ELR (cell line): ENCODE measurements around the gene SYT13.
"Not testable (repeated sequence)": the region's sequence is repeated elsewhere in the genome, so short reads cannot be mapped to it uniquely, and the experiment has no call there.

Experiments used
- DNase-seq: peaks from one replicate; pipeline ENCODE4 v3.0.0-alpha.2; 2015; ENCODE audit warnings: low read depth

SYT13 gene

DNA sequence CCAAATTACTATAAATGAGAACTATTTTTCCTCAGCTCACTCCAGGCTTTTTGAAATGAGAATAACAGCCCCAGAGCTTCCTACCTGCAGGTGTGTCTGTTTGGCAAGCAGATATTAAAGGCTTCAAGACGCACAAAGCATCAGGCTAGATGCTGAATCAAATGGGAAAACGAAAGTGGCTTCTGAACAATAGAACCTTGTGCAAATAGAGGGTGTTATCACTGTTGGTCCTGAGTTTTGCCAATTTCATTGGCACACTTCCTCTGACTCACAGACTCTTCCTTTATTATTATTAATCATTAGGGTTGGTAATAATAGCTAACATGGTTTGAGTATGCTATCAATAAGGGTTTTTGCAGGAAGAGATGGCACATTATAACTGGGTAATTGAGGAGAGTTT is 13.4 kb downstream of the SYT13 start:
- no peak for DNase-seq

DNA sequence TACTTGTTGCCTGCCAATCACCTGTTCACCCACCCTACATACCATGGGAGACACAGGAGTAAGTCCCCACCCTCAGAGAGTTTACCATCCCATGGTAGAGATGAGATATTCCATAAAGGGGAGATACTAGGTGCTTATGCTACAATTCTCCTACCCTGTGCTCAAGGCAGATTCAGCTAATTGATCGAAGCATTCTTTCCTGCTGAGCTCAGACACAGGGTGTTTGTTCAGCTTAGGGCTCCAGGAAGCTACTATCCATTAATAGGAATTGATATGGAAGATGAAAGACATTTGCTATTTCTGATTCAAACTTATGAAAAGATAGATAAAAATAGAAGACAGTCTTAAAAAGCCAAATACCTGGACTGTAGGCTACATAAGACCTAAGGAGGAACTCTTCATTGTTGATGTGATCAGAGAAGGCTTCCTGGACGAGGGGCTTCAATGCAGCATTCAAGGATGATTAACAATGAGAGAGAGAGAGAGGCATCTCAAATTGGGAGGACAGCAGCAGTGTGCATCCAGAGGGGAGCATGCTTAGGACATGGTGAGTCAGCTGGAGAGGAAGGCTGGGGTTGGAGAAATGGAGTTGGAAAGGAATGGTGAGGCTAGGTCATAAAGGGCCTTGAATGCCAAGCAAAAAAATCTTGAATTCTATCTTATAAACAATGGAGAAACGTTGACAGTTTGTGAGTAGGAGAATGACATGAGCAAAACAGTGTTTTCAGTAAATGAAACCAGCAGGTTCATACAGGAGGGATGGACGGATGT is 15.0 kb downstream of the SYT13 start:
- DNase-seq, result no peak

DNA sequence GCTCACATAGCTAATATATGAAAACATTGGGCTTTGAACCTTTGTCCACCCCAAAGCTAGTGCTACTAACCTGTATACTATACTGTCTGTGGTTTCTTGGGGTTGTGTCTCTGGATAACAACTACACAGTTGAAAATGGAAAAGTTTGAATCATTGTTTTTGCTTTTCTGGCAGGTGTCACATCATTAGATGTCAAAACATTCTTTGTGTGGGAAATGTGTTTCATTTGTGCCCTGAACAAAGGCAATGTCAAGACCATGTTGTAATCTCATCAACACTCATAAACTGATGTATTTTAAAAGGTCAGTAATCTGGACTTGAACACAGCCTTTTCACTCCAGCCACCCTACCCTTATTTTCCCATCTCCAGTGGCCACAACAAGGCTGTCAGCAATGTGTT is 16.5 kb downstream of the SYT13 start:
- DNase-seq, result no peak

DNA sequence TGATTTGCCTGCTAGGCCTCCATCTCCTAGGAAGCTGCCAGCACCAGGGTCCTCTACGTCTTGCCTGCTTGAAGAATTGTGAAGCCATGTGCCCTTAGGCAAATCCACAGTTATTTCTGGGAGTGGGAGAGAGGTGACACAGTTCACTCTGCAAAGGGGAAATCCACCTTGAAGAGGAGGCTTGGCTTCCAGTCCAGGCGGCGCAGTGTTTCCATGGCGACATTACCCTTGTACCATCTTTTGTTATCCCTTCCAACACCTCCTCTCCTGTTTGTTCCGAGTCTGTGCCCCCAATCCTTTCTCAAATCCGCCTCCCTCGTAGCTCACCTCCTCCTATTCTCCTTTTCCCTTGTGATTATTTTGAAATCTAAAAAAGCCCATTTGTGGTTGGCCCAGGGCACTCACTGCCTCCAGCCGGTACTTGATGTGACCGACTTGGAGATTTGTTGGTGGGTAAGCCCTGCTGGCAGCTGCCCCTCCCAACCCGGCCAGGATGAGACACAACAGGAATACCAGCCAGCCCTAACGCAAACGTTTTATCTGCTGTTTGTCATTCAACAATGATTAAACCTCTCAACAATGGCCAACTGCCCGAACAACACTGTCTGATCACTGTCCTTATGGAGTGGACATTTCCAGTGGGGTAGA is 18.4 kb downstream of the SYT13 start:
- DNase-seq, result no peak

DNA sequence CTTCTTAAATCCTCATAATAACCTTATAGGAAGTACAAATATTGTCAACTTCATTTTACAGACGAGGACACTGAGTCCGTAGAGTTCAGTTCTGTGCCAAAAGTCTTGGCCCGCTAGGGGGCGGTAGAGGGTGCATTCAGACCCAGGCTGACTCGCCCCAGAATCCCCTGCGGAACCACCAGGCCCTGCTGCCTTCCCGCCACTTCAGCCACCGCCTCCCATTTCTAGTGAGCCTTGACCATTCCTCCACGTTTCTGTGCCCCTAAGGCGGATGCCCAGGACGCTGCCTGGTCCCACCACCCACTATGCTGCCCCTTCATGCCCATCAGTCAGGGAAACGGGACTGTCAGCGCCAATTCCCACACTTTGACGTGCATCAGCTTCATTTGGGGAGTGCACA is 19.1 kb downstream of the SYT13 start:
- DNase-seq, result no peak

DNA sequence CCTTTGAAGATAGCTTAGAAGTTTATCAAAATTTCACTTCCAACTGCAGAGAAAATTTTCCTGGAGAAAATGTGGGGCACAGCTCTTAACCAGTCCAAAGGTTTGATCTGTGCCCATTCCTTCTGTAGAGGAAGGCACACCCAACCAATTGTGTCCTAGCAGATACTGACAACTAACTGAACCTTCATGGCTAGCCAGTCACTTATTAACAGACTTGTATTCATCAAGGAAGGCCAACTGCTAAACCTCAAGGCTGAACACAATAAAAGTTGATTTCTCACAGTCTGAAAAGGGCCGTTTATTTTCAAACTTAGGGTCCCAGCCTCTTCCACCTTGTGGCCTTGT is 19.5 kb downstream of the SYT13 start:
- DNase-seq, result no peak

DNA sequence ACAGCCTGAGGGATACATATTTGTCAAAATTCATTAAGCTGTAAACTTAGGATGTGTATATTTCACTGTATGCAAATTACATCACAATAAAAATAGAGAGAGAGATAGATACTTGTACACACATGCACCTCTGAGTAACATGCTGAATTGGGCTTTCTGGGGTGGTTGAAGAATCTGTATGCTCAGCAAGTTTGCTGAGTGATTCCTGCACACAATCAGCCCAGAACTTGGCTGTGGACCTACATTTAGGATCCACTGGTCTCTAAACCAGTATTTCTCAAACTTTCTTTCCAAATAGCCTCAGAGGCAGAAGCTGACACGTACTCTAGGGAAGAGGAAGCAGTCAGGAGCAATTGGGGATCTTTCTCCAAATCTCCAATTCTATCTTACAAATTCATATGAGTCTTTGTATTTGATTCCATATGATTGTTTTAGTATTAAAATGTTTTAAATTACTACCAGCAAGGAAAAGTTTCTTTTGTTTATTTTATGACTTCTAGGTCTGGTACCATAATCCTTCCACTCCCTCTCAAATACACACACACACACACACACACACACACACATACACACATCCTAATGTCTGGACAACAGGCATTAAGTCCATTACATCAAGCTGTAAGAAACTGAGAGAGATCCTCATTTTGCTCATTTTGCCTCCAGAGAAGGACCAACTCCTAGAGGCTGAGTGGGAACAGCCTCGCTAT is 20.0 kb downstream of the SYT13 start:
- no peak for DNase-seq

DNA sequence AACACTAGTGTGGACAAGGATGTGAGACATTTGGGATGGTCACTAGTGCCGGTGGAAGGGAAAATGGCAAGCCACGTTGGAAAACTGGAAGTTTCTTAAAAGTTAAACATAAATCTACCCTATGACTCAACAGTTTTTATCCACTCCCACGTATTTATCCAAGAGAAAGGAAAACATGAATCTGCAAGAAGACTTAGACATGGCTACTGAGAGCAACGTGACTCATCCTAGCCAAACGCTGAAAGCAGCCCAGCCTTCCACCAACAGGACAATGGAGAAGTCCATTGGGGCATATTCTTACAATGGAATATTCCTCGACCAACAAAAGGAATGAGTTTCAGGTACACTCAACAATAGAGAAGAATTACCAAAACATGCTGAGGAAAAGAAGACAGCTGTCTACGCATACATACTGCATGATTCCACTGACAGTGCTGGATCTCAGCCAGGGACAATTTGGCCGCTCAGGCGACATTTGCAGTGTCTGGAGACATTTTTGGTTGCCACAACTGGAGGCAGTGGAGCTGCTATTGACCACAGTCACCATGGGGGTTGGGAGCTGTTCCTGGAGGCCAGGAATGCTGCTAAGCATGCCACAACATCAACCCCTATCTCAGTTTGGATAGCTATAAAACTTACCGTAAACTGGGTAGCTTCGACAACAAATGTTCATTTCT is 21.2 kb downstream of the SYT13 start:
- peak; percentile 53 for DNase-seq

DNA sequence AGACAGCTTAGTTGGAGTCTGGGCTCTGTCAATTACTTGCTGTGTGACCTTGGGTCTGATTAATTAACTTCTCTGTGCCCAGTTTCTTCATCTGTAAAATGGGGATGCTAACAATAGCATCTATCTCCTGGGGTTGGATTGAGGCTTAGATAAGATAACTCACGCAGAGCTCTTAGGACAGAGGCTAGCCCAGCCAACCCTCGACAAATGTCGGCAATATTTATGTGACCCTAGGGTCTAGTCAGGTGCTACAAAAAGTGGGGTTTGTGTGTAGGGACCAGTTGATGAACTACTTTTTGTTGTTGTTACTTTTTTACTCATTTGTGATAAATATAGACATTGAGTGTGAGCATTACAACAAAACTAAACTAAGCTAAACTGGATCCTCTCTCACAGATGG is 22.4 kb downstream of the SYT13 start:
- no peak for DNase-seq

DNA sequence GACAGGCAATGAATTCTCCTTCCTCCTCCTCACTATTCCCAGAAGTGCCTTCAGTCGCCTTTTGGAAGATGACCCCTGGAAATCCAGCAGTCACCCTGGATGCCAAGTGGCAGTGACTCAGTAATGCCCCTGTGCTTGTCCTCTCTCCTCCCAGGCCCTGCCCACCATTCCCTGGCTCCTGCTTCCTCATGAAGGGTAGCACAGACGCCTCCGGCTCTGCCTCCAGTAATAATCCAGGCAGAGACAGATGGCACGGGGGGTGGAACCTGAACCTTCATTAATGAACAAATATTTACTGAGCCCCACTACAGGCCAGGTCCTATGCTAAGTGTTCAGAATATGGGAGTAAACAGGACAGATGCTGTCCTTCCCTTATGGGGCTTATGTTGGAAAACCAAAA is 23.2 kb downstream of the SYT13 start:
- no peak for DNase-seq

DNA sequence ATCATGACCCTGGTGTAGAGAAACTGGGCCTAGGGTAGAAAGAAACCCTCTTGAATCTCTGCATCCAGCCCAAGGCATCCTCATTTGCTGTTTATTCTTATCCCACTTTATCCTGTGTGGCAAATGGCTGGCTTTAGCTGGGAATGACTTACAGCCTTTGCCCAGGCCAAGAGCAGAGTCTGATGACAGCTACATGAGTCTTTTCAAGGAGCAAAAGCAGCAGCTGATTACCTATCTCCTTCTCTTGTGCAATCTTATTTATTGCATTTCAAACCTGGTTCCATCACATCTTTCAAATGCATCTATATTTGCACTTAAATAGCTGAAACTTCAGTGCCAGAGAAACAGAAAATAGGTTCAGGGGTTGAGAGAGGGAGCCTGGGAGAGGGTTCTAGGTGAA is 26.1 kb downstream of the SYT13 start:
- DNase-seq, result no peak

DNA sequence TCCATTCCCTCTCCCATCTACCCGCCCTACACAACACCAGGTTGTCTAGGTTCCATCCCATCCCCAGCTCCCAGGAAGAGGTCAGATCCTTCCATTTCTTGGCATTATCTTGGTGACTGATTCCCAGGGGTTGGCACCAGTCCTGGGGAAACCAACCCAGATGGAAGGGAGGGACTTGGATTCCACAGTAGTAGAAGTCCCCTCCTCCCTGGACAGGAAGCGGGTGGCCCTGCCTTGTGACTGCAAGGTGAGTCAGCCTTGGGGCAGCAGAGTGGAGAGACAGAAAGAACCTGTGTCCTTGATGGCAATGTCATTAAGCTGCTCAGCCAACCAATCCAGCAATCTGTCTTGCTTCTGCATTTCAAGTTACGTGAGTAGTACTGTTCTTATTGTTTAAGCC is 26.5 kb downstream of the SYT13 start:
- peak; percentile 17 for DNase-seq

DNA sequence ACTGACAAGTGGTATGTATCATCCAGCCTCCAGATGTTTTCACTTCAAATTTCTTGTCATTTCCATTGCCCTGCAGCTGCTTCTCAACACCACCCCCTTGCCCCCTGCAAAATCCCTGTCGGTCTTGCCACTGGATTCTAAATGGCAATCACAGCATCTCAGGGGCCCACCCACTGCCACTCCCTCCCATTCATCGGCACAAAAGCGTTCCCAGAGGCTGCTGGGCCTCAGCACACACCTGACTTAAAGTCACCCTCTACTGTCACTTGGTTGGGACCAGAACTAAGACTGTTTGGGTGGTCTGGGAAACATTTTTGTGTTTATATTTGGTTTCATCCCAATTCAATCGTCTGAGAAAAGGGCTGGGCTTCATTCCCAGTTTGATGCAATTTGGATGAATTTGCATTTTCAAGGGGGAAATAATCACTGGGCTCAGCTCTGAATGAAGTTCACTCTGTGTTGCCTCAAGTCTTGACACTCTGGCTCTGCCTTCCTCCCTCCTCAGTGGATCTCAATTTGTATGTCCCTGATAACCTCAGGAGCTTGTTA is 27.1 kb downstream of the SYT13 start:
- DNase-seq, result no peak

DNA sequence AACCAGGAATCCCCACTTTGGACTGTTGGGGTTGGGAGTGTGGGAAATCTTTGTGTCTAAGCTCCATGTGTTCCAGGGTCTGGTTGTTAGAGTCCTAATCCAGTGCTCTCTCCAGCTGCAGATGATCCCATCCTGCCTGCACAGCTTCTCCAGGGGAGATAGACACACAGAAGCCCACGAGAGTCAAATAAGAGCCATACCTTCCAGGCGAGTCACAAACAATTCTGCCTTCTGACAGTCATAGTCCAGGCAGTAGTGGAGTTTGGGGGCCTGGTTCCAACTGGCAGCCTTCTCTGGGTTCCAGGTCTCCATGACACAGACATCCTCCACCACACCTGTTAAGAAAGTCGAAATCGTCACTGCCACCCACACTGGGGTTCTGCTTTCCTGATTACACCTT is 32.1 kb downstream of the SYT13 start:
- DNase-seq, result no peak

DNA sequence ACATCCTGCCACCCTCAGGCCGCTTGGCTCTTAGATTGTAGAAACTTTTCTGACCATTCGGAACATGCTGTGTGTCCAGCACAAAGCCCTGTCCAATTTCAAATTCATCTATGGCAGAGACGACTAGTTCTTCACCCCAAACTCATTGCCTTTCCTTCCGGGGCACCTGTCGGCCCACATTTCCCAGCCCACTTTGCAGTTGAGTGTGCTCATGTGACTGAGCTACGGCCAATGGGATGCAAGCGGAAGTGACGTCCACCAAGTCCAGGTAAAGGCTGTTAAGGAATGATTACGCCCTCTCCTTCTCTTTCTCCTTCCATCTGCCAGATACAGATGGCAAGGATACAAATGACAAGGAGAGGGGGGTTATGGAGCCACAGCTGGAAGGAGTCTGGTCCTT is 32.5 kb downstream of the SYT13 start:
- no peak for DNase-seq

DNA sequence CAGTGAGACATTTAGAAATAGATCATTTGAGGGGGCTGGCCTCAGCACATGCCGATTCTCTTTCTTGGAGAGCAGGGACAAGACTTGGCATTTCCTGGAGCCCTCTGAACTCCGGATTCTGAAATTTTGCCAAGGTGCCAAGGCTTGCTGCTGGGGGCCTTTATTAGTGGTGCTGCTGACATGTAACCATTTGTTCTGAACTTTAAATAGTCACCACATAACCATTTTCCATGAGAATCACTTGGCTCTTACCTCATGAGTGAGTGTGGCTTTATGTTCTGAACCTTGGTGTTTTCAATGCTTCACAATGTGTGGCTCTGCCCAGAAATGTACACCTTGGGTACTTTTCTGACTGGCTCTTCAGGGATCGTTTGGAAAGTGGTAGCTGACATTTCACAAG is 33.3 kb downstream of the SYT13 start:
- DNase-seq, result no peak

DNA sequence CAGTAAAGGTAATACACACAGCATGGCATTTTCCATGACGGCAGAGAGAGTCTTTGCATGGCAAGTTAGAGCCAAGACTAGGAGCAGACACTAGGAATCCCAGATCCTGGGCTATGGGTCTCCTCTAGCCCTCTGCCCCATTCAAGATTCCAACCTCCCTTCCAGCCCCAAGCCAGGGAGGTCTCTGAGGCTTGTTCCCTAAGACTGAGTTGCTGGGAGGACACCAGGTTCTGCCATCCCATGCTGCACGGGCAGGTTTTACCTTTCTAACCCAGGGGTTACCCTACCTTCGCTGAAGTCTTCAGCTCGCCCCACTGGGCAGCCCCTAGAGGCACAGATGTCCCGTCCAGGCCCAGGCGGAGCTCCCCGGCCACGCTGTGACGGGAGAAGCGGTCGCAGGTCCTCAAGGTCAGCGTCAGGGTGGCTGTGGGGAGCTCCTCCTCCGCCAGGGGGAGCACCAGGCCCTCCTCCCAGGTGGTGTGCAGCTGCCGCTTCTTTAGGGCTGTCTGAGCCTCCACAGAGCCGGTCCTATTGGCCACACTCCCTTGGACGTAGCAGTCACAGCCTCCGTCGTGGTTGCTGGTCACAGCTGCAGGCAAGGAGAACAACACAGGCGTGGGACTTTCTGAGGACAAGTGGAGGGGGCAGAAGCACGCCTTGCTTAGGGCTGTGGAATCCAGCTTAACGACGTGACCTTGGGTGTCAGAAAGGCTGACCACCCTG is 33.8 kb downstream of the SYT13 start:
- DNase-seq, result peak; percentile 37

DNA sequence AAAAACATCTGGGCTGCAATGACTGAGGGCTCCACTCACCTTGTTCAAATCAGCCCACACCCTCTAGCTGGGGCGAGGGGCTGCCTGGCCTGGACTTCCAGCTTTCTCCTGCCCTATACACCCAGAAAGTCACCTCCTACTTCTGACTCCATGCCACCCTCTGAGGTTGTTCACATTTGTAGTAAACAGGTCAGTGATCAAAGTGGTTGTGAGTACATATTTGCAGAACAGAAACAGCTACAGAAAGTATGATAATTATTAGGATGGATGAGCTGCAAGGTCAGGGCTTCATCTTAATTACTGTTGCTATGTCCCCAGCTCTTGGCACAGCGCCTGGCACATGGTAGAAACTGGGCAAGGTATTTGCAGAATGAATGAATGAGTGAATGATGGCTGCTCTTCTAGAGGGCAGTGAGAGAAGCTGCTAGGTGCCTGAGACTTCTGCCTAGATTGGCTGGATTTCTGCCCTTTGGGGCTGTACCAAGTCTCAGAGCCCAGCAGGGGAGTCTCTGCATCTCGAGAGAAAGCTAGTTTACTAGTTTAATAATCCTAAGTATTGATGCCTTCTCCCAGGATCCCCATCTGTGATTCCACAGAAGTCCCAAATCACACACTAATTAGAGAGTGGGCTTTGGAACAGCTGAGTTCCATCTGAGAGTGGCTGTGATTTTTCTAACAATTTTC is 36.0 kb downstream of the SYT13 start:
- DNase-seq, result no peak

DNA sequence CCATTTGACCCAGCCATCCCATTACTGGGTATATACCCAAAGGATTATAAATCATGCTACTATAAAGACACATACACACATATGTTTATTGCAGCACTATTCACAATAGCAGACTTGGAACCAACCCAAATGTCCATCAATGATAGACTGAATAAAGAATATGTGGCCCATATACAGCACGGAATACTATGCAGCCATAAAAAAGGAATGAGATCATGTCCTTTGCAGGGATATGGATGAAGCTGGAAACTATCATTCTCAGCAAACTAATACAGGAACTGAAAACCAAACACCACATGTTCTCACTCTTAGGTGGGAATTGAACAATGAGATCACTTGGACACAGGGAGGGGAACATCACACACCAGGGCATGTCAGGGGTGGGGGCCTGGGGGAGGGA is 36.8 kb downstream of the SYT13 start:
- not testable (repeated sequence) for DNase-seq

DNA sequence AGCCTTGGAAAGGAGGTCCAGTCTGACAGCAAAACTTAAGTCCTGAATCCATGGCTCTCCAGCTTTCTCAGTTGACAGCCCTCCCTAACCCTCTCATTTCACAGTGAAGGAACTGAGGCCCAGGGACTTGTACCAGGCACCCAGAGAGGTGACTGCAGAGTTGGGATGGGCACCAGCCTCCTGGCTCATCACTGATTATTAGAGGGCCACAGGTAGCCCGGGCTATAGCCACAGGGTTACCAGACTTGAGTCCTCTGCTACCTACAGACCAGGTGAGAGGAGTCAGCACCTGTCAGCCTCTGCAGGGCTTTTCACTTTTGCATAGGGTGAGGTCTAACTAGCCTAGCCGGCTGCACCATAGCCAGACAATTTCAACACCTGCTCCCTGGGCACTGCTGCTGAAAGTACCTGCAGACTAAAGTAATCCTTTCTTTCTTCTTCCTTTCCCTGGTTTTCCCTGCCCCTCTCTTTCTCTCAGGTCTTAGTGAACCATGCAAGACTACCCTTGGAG is 37.6 kb downstream of the SYT13 start:
- DNase-seq, result no peak

DNA sequence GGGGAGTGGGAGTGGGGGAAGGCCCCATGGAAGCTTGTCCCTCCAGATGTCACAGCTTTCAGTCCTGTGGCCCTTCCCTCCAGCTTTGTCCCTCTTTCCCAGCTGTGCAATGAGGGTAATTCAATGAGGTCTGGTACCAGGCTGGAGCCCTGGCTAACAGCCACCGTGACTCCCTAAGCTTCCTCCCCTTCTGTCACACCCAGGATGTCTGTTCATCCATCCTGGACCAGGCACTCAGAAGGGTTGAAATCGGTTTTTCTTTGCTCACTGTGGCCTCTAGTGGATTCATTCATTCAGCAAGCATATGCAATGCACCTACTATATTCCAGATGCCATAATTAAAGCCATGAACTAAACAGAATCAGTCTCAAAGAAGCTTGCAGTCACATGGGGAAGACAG is 38.7 kb downstream of the SYT13 start:
- no peak for DNase-seq
